Heart right ventricle (tissue), 16 donors: ENCODE measurements around the gene DQX1. TPM values are rescaled to one million over a fixed set of nuclear protein-coding genes. Genes with fewer than 3 reads are reported as not detected.

Experiments
- ATAC-seq, 8 donors: fragments of 200-7000 bp; cut with Tn5 transposase; one replicate each; pipeline ENCODE4 v1.9.1; 2020; ENCODE audit warnings: mild to moderate bottlenecking in 8 of 8, moderate library complexity in 8 of 8, moderate number of reproducible peaks in 1 of 8
- DNase-seq, 2 donors: peaks; one replicate each; pipeline ENCODE4 v3.0.0-alpha.2; 2020
- H3K27ac ChIP-seq, 10 donors: fragments of 200-600 bp; sonication (generic) in 2 of 10; one replicate each; pipeline versions ENCODE4 v1.5.0 to v1.8.0; 2020 to 2022; ENCODE audit warnings: mild to moderate bottlenecking in 3 of 10
- H3K27me3 ChIP-seq, 7 donors: fragments of 200-600 bp; one replicate each; pipeline ENCODE4 v1.8.0; 2021 to 2022; ENCODE audit warnings: mild to moderate bottlenecking in 2 of 7
- H3K36me3 ChIP-seq, 9 donors: fragments of 200-600 bp; sonication (generic) in 1 of 9; one replicate each; pipeline versions ENCODE4 v1.5.0 to v1.8.0; 2020 to 2022; ENCODE audit warnings: mild to moderate bottlenecking in 2 of 9
- H3K4me1 ChIP-seq, 9 donors: fragments of 200-600 bp; sonication (generic) in 1 of 9; one replicate each; pipeline versions ENCODE4 v1.5.0 to v1.8.0; 2020 to 2022; ENCODE audit warnings: mild to moderate bottlenecking in 4 of 9
- H3K4me3 ChIP-seq, 10 donors: fragments of 200-600 bp; sonication (generic) in 2 of 10; one replicate each; pipeline versions ENCODE4 v1.5.0 to v1.8.0; 2020 to 2022; ENCODE audit warnings: mild to moderate bottlenecking in 7 of 10, moderate library complexity in 2 of 10
- H3K9me3 ChIP-seq, 11 donors: fragments of 200-600 bp in 10 of 11; sonication (generic) in 2 of 11; one replicate each; pipeline versions ENCODE4 v1.5.0 to v1.8.0; 2013 to 2022; ENCODE audit warnings: mild to moderate bottlenecking in 2 of 11, control low read depth in 1 of 11, moderate library complexity in 1 of 11
- CTCF ChIP-seq, 9 donors: fragments of 200-600 bp; sonication (generic) in 2 of 9; IDR thresholded peaks; one replicate each; pipeline versions ENCODE4 v1.5.0 to v1.8.0; 2021 to 2022; ENCODE audit warnings: antibody characterized with exemption in 9 of 9, mild to moderate bottlenecking in 5 of 9, moderate library complexity in 1 of 9
- WGBS, 2 donors: extraction: QIAGEN DNeasy Blood & Tissue Kit; methylation state at CpG; one replicate each; pipeline ENCODE4 v1.1.7; 2013; ENCODE audit warnings: inconsistent platforms in 1 of 2; 5-methylcytosine and 5-hydroxymethylcytosine counted together
- intact Hi-C, 10 donors: fragments of 100-400 bp; cut with DNase I; formaldehyde crosslinking; loops; one replicate each; pipeline versions ENCODE4 v1.11.1 to v1.14.2; 2022
- polyA plus RNA-seq, 2 donors: library from polyadenylated mRNA; stranded (reverse); fragments of 200-250 nt; gene quantifications; one replicate each; pipeline ENCODE4 v1.2.3, GENCODE V29; 2013
- total RNA-seq, 10 donors: library from RNA; stranded (reverse); fragmentation: NEBNext Ultra II Directional in 3 of 10; extraction: Animal tissue kit (Norgen Biotek cat#: 25700) in 3 of 10; gene quantifications; one replicate each; pipeline versions ENCODE4 v1.2.1 to v1.2.4, GENCODE V29; 2021 to 2023
- donor health status: Arrhythmogenic right ventricular cardiomyopathy.
- donor health status: ischemic (EF 13 %, LVEDD 7.1; RV severe dilation, severe dysfunction).
- donor health status: healthy with polysubstance abuse.
- donor health status: DM: no; HTN: yes; CAD: no.
- donor health status: DM: no; HTN: no; CAD: no.
- donor health status: ischemic (EF 25% LVEDD 6.9; RV normal size, moderate dysfunction).
- donor health status: ischemic (EF 25% LVEDD 5.7; RV mildly dilated, moderate dysfunction).
- donor health status: healthy.
- donor health status: DM: yes; HTN: yes; CAD: no.
- donor health status: Ischemic cardiomyopathy.
- donor health status: ischemic (EF 35%, LVEDD 5.7; RV mildly dilated, moderate dysfunction).
- donor health status: nonischemic (EF 11% LVEDD 7.7; RV severe dilation, severe dysfunction).
- donor health status: DM: yes; HTN: yes; CAD: no.
- donor health status: PGD.
- donor health status: ischemic (EF 29% LVEDD 5.4; RV normal size, mild dysfunction).
- donor health status: nonischemic (EF 23%, LVEDD 6.1; RV moderate dilation, normal function).

DQX1 gene
- total and polyA plus RNA-seq, 12 donors = 0.03 to 0.65 TPM; not detected in 10

GRCh38 chr2:74551530-74551929 is 25.5 kb upstream of the DQX1 start:
- Histone ChIP-seq H3K36me3 (peaks cover 0 to 6% (median 0%) of the 10 kb centered on the region in 9 donors), H3K27me3 (peaks cover 0 to 19% (median 0%) of the 10 kb centered on the region in 7 donors), H3K27ac (no peak overlapping the region), H3K4me3 (no peak overlapping the region), H3K4me1 (peaks cover 12 to 52% (median 30%) of the 10 kb centered on the region in 9 donors), H3K9me3 (no peaks in the 10 kb centered on the region)
- TF ChIP-seq CTCF (IDR thresholded peaks at IDR 0.05) = no peak
- DNase-seq (no peak), ATAC-seq (no peak)
- intact Hi-C loops = no loop called here

GRCh38 chr2:74550231-74550630 is 24.2 kb upstream of the DQX1 start:
- DNase-seq (no peak), ATAC-seq (no peak)
- no peaks in the 10 kb centered on the region for H3K36me3 ChIP-seq
- no peak overlapping the region for H3K4me3 ChIP-seq
- WGBS, 2 donors = 71 to 85% methylated on average over 7 of the region's 7 CpGs
- peaks cover 0 to 19% (median 0%) of the 10 kb centered on the region in 7 donors for H3K27me3 ChIP-seq
- H3K27ac ChIP-seq = no peak overlapping the region
- H3K9me3 ChIP-seq = no peaks in the 10 kb centered on the region
- peaks cover 10 to 39% (median 24%) of the 10 kb centered on the region in 9 donors for H3K4me1 ChIP-seq
- intact Hi-C loops = no loop called here
- no peak for TF ChIP-seq CTCF (IDR thresholded peaks at IDR 0.05)

DNA sequence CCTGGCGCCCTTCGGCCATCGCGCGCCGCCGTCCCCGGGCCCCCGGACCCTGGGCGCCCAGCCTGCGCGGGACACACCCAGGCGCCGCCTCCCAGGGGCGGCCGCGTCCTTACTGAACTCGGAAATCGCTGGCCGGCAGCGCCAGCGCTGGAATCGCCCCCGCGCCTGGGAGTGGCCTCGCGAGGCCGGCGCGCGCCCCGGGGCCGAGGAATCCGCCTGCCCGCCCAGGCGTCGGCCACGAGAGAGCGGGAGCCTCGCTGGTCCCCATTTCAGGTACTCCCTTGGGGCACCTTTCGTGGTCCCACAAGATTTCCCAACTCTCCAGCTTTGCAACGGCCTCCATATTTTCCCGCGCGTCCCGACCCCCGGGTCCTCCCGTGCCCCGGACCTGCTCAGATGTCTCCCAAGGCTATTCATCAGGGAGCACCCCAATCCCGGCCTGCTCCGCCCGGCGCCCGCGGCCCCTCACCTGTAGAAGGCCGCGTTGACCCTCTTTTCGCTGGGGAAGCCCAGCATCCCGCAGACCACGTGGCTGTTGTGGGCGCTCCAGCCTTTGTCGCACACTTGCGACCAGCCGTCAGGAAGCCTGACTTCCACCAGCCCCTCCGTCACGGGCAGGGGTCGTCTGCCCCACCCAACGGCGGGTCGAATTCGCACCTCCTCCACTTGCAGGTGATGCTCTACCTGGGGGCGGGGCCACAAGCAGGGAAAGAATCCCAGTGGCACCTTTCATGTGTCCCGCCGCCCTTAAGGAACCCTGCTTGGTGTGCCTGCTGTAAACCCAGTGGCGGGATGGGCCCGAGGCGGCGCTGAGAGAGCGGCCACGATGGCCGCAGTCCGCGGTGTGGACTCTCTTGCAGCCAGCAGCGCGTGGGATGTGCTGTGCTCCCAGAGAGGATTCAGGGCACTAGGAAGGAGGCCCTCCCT is 23.1 kb upstream of the DQX1 start:
- DNase-seq (peak; percentile 72 to 80), ATAC-seq (peak; percentile 87 to 92 (median 88))
- no peaks in the 10 kb centered on the region for H3K9me3 ChIP-seq
- WGBS, 2 donors = 5 to 6% methylated on average over 80 to 85 of the region's 85 CpGs
- H3K4me1 ChIP-seq = peaks cover 6 to 36% (median 22%) of the 10 kb centered on the region in 9 donors
- H3K4me3 ChIP-seq = peak overlapping the region; percentile 22 to 82 (median 68)
- intact Hi-C loops = loop anchor here in 1 of 10 donors (5.0 kb wide), 1 partner anchor 38 kb away; no protein-coding TSS in a partner anchor
- H3K27ac ChIP-seq = peak overlapping the region; percentile 57 to 92 (median 80)
- H3K27me3 ChIP-seq = peaks cover 0 to 19% (median 0%) of the 10 kb centered on the region in 7 donors
- peak in 1 of 9 donors; percentile 11 for TF ChIP-seq CTCF (IDR thresholded peaks at IDR 0.05)
- no peaks in the 10 kb centered on the region for H3K36me3 ChIP-seq

- no peak for TF ChIP-seq CTCF (IDR thresholded peaks at IDR 0.05)
- intact Hi-C loops = loop anchor here in 1 of 10 donors (5.0 kb wide), 1 partner anchor 39 kb away; no protein-coding TSS in a partner anchor
- Histone ChIP-seq H3K4me1 (peaks cover 3 to 28% (median 19%) of the 10 kb centered on the region in 9 donors), H3K27ac (peak overlapping the region; percentile 57 to 92 (median 80)), H3K9me3 (no peaks in the 10 kb centered on the region), H3K36me3 (no peaks in the 10 kb centered on the region), H3K4me3 (peak overlapping the region; percentile 22 to 82 (median 68)), H3K27me3 (peaks cover 0 to 19% (median 0%) of the 10 kb centered on the region in 7 donors)
- DNase-seq = no peak
- peak in 2 of 8 donors; percentile 0 to 2 for ATAC-seq
- WGBS, 2 donors = 12% methylated on average over 23 to 26 of the region's 26 CpGs
These were observed 22.4 kb upstream of the DQX1 start for GRCh38 chr2:74548285-74548899.
